OCI-LY7 (cell line): ENCODE data around the gene SEMA3E.

Experiments
- EZH2phosphoT487 ChIP-seq: fragments of 200-600 bp; sonication (generic); IDR thresholded peaks from 2 replicates; pipeline ENCODE4 v1.6.1; 2018; ENCODE audit warnings: low read depth, borderline replicate concordance, mild to moderate bottlenecking, mixed run types, antibody characterized with exemption, low read length, moderate library complexity, mixed read lengths
- TF ChIP-seq, protein P1 (sequence below): fragments of 200-600 bp; sonication (generic); conservative IDR thresholded peaks from 2 replicates; pipeline ENCODE4 v1.5.1; 2014; ENCODE audit warnings: mild to moderate bottlenecking, antibody characterized with exemption, low read length, moderate library complexity, mixed read lengths

GRCh38 chr7:83494683-83495082, 154.3 kb downstream of the SEMA3E start:
- TF ChIP-seq, protein P1, sequence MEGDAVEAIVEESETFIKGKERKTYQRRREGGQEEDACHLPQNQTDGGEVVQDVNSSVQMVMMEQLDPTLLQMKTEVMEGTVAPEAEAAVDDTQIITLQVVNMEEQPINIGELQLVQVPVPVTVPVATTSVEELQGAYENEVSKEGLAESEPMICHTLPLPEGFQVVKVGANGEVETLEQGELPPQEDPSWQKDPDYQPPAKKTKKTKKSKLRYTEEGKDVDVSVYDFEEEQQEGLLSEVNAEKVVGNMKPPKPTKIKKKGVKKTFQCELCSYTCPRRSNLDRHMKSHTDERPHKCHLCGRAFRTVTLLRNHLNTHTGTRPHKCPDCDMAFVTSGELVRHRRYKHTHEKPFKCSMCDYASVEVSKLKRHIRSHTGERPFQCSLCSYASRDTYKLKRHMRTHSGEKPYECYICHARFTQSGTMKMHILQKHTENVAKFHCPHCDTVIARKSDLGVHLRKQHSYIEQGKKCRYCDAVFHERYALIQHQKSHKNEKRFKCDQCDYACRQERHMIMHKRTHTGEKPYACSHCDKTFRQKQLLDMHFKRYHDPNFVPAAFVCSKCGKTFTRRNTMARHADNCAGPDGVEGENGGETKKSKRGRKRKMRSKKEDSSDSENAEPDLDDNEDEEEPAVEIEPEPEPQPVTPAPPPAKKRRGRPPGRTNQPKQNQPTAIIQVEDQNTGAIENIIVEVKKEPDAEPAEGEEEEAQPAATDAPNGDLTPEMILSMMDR: no peak
- TF ChIP-seq EZH2phosphoT487: no peak
